ENCODE measurements around the gene GPANK1. TPM values are rescaled to one million over a fixed set of nuclear protein-coding genes. Genes with fewer than 3 reads are reported as not detected.

Gene GPANK1
- total RNA-seq, 1 donor from 2014 or later, result 18.0 TPM

DNA sequence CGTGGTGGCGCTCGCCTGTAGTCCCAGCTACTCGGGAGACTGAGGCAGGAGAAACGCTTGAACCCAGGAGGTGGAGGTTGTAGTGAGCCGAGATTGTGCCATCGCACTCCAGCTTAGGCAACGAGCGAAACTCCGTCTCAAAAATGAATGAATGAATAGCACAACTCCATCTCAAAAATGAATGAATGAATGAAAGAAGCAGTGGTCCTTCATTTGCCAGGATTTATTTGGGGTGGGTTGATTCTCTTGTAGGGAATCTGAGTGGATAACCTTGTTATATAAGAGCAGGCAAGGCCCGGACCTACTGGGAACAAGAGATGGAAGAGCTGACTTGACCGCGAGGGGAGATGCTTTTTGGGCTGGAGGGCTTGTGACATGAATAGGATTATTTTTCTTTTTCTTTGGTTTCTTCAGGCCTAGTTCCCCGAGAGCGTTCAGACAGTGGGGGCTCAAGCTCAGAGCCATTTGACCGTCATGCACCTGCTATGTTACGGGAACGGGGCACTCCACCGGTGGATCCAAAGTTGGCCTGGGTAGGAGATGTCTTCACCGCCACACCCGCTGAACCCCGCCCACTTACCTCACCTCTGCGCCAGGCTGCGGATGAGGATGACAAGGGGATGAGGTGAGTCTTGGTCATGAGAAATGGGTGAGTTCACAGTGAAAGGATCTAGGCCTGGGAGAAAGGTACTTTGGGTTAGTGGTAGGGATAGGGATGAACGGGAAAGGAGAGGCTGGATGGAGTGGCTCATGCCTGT, 34.4 kb downstream of the GPANK1 start:
- TF ChIP-seq CTCF (IDR thresholded peaks at IDR 0.05; ENCODE audit: unreplicated experiment), result no peak
- DNase-seq (ENCODE audit: low spot score, unreplicated experiment), result no peak
- H3K27me3 Mint-ChIP-seq, result no peaks in the 10 kb centered on the region
- H3K9me3 Mint-ChIP-seq (ENCODE audit: low read depth), result no peaks in the 10 kb centered on the region
- peak overlapping the region; percentile 33 for H3K27ac Mint-ChIP-seq
- no peak overlapping the region for H3K4me3 Mint-ChIP-seq (ENCODE audit: low read depth)
- H3K36me3 Mint-ChIP-seq (ENCODE audit: insufficient read depth), result peaks cover 42% of the 10 kb centered on the region
- H3K4me1 Mint-ChIP-seq (ENCODE audit: low read depth), result no peaks in the 10 kb centered on the region

GRCh38 chr6:31629014-31629413, 35.8 kb downstream of the GPANK1 start:
- H3K4me1 Mint-ChIP-seq (ENCODE audit: low read depth), result no peaks in the 10 kb centered on the region

DNA sequence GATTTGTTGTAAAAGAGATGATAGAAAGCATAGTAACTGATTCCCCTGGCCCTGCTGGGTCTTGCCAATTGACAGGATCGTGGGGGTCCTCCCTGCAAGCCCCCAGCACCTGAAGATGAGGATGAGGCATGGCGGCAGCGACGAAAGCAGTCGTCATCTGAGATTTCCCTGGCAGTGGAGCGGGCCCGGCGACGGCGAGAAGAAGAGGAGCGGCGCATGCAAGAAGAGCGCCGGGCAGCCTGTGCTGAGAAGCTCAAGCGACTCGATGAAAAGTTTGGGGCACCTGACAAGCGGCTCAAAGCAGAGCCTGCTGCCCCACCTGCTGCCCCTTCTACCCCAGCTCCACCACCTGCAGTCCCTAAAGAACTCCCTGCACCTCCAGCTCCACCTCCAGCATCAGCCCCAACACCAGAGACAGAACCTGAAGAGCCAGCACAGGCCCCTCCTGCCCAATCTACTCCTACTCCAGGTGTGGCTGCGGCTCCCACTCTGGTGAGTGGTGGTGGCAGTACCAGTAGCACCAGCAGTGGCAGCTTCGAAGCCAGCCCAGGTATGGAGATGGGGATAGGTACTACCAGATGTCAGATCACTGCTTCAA, 37.0 kb downstream of the GPANK1 start:
- Mint-ChIP-seq H3K27ac (no peak overlapping the region), H3K4me3 (ENCODE audit: low read depth) (no peak overlapping the region), H3K27me3 (no peaks in the 10 kb centered on the region), H3K9me3 (ENCODE audit: low read depth) (no peaks in the 10 kb centered on the region), H3K4me1 (ENCODE audit: low read depth) (peaks cover 1% of the 10 kb centered on the region), H3K36me3 (ENCODE audit: insufficient read depth) (peaks cover 42% of the 10 kb centered on the region)
- DNase-seq (ENCODE audit: low spot score, unreplicated experiment), result no peak
- no peak for TF ChIP-seq CTCF (IDR thresholded peaks at IDR 0.05; ENCODE audit: unreplicated experiment)

More at GRCh38 chr6:31629014-31629413, 35.8 kb downstream of the GPANK1 start:
- DNase-seq (ENCODE audit: low spot score, unreplicated experiment), result no peak
- Mint-ChIP-seq H3K27ac (no peak overlapping the region), H3K9me3 (ENCODE audit: low read depth) (no peaks in the 10 kb centered on the region), H3K27me3 (no peaks in the 10 kb centered on the region), H3K36me3 (ENCODE audit: insufficient read depth) (peaks cover 42% of the 10 kb centered on the region), H3K4me3 (ENCODE audit: low read depth) (no peak overlapping the region)
- no peak for TF ChIP-seq CTCF (IDR thresholded peaks at IDR 0.05; ENCODE audit: unreplicated experiment)

- Mint-ChIP-seq H3K4me1 (ENCODE audit: low read depth) (peaks cover 10% of the 10 kb centered on the region), H3K36me3 (ENCODE audit: insufficient read depth) (peaks cover 48% of the 10 kb centered on the region), H3K4me3 (ENCODE audit: low read depth) (no peak overlapping the region), H3K27ac (peak overlapping the region; percentile 19), H3K27me3 (no peaks in the 10 kb centered on the region), H3K9me3 (ENCODE audit: low read depth) (no peaks in the 10 kb centered on the region)
- TF ChIP-seq CTCF (IDR thresholded peaks at IDR 0.05; ENCODE audit: unreplicated experiment), result no peak
- DNase-seq (ENCODE audit: low spot score, unreplicated experiment), result no peak
Observed at GRCh38 chr6:31626952-31627351, 37.8 kb downstream of the GPANK1 start.

- peaks cover 38% of the 10 kb centered on the region for H3K36me3 Mint-ChIP-seq (ENCODE audit: insufficient read depth)
Observed at GRCh38 chr6:31624070-31624469, 40.7 kb downstream of the GPANK1 start.

More at GRCh38 chr6:31624070-31624469, 40.7 kb downstream of the GPANK1 start:
- no peak overlapping the region for H3K4me3 Mint-ChIP-seq (ENCODE audit: low read depth)
- no peaks in the 10 kb centered on the region for H3K27me3 Mint-ChIP-seq
- peak overlapping the region; percentile 50 for H3K27ac Mint-ChIP-seq
- no peak for TF ChIP-seq CTCF (IDR thresholded peaks at IDR 0.05; ENCODE audit: unreplicated experiment)
- DNase-seq (ENCODE audit: low spot score, unreplicated experiment), result no peak
- H3K9me3 Mint-ChIP-seq (ENCODE audit: low read depth), result no peaks in the 10 kb centered on the region
- H3K4me1 Mint-ChIP-seq (ENCODE audit: low read depth), result peaks cover 14% of the 10 kb centered on the region
